Embryonic facial prominence (tissue), 1 donor: ENCODE results near the gene C19orf12.

Experiments
- DNase-seq: peaks from one replicate; pipeline ENCODE4 v3.0.0-alpha.2; 2016; ENCODE audit errors: extremely low spot score

C19orf12 gene

DNA sequence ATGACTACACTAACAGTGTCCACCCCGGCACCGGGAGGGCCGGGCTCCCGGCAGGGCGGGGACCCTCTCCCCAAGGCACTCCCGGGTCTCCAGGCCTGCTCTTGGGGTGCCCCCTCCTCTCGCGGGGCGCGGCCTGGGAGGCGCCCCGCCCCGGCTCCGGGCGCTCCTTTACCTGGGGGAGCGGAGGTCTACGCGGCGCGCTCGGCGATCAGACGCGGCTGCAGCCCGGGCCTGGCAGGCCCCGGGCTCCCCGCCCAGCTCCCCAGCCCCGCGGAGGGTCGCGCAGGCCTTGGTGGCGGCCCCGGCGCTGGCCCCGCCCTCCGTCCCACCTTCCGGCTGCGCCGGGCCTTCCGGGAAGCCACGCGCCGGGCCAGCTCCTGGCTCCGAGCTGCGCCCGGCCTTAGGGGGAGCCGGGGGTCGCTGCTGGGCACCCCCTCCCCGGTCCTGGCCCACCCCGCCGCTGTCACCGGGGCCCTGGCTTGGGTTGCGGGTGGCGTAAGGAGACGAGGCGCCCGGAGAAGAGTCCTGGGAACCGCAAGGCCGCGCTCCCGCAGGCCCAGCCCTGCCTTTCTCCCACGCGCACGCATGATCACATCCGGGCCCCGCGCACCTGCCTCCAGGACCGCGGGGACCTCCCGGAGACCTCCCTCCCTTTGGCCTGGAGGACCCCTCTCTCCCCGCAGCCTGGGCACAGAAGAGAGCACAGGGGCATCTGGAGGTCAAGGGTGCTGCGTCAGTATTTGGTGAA is at the start of gene C19orf12:
Gene C19orf12, minus strand, starts transcription at position 309 of the 748 bp plus-strand sequence. CDS start 6,848 bp downstream, outside the sequence.
- no peak for DNase-seq

DNA sequence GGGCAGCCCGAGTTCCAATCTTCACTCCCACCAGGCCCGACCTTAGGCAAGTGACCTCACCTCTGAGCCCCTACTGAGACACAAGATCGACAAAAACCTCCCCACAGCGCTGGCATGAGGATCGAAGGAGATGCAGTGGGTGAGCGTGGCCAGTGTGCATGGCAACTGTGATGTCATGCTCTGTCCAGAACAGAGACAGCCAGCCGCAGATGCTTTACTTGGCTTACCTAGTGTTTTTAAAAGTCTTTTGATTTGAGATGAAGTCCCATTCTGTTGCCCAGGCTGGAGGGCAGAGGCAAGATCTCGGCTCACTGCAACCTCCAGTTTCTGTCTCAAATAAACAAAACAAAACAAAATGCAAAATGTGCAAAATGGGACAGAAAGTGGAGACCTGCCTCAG is 49.3 kb upstream of the C19orf12 start:
- no peak for DNase-seq

DNA sequence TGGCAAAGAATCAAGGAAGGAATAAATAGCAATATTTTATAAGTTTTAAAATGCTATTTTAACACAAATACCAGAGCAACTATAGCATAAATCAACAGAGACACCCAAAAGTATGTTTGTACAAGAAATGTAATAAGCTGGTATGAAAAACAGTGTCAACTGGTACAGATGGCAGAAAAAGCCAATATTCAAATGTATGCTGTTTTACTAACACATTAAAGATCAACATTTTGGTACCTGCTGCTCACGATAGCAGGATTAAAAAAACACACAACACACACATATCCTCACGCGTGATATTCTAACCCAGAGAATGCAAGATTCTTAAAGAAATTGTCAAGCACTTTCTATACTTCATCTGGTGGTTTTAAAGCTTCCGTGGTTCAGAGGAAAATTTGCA is 48.1 kb upstream of the C19orf12 start:
- no peak for DNase-seq

DNA sequence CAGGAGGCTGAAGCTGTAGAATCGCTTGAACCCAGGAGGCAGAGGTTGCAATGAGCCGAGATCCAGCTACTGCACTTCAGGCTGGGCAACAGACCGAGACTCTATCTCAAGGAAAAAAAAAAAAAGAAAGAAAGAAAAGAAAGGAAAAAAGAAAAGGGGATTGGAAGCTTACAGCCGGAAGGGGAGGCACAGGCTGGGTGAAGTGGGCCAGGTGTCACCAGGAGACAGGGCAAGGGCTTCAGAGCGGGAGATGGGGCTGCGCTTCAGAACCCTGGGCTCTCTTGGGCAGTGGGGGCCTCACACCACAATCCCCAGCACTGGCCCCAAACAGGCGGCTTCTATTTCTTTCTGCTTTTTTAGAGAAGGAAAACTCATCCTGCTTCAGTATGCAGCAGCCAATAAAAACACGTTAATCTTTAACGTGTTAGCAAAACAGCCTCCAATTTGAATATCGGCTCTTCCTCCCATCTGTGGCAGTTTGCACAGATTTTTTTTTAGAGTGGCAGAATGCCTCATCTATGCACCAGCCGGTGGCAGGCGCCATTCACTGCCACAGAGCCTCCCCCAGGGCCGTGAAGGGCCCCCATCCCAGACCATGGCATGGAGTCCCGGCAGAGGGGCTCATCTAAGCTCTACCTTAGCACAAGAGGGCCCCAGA is 46.6 kb upstream of the C19orf12 start:
- no peak for DNase-seq

DNA sequence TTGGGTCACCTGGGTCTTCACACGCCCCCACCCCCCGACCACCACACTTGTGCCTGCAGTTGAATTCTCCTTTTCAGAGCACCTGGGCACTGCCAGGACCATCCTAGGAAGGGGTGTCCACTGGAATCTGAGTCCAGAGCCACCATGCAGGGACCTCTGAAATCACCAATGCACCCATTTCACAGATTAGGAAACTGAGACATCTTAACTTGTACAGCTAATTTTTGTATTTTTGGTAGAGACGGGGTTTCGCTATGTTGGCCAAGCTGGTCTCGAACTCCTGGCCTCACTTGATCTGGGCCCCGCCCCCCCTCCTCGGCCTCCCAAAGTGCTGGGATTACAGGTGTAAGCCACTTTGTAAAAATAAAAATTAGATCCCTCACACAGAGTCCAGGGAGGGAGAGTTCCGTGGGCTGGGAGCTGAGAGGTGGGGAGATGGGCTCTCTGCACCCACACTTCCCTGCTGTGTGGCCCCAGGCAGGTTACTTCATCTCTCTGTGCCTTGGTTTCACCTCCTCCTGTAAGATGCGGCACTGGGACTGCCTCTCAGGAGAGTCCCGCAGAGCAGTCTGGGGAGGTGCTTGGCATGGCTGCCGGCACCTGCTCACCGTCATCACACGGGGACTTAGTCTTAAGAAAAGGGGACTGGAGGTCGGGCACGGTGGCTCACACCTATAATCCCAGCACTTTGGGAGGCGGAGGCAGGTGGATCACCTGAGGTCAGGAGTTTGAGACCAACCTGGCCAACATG is 45.9 kb upstream of the C19orf12 start:
- no peak for DNase-seq

DNA sequence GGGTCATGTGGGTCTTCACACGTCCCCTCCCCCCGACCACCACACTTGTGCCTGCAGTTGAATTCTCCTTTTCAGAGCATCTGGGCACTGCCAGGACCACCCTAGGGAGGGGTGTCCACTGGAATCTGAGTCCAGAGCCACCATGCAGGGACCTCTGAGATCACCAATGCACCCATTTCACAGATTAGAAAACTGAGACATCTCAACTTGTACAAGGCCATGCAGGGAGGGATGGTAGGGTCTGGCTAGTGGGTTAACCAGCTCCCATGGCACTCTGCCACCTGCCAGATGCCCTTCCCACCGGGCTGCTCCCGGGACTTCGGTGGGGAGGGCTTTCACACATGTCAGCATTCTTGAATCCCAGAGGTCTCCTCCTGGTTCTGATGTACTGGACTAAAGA is 44.3 kb upstream of the C19orf12 start:
- no peak for DNase-seq

DNA sequence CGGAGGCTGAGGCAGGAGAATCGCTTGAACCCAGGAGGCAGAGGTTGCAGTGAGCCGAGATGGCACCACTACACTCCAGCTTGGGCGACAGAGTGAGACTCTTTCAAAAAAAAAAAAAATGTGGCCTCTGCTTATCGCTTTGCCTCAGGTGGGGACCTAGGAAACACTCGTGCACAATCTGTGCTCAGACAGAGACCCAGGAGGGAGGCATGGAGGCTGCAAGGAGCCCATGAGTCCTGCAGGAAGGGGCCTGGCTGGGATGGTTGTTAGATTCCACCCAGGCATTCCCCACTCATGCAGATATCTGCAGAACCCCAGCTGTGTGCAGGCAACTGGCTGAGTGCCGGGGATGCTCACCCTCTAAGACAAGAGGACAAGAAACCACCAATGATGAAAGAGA is 43.8 kb upstream of the C19orf12 start:
- DNase-seq = no peak

DNA sequence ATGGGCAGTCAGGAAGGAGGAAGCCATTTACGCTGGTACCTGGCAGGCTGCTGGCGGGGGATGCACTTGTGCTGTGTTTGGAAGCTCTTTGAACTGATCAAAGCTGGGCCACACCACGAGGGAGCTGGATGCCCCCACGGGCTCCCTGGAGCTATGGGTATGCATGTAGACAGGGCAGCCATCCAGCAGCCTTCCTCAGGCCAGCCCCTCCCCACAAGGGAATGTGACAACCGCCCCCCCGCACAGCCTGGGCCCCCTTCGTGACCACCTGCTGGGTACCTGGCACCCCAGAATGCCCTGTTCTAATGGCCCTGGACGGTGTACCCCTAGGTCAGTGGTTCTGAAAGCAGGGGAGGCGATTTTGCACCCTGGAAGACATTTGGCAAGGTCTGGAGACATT is 42.5 kb upstream of the C19orf12 start:
- no peak for DNase-seq

DNA sequence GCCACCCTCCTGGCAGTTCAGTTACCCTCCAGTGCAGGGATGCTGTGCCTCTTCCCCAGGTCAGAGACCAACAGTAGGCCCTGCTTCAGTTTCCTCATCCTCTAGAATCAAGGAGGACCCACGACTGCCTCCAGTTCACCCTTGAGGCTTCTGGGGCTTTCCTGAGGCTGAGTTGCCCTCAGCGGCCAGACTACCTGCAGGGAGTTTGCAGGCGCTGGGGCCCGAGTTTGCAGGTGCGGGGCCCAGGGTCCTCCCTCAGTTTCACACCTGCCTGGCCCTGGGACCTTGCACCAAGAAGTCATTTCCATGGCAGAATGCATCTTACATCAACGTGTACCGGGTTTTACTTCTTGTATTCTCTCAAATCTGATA is 38.9 kb upstream of the C19orf12 start:
- DNase-seq = no peak

DNA sequence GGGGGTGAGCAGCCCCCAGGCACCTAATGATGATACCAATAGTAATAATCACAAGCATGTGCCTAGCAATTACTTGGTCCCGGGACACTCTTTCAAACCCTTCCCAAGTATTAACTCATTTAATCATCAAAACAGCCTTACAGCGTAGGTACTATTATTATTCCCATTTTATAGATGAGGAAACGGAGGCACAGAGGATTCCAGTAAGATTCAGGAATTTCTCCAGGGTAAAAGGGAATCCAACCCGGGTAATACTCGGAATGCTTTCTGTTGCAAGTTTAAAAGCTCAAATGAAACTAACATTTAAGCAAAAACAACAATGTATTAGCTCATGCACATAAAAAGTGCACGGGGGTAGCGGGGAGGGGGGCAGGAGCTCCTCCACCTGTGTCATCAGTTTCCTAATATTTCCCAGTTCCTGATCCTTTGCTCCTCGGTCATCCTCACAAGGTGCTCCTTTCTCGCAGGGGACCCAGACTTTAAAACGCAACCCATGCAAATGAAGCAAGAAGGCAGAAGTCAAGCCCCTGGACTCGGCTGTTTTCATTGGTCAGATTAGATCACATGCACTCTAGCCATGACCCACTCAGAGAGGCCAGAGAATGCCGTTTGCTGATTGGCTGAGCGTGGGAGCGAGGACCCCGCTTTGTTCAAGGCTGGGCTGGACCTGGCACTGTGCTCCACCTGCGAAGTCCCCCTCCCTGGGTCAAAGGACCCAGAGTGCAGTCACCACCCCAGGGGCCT is 38.3 kb upstream of the C19orf12 start:
- no peak for DNase-seq

DNA sequence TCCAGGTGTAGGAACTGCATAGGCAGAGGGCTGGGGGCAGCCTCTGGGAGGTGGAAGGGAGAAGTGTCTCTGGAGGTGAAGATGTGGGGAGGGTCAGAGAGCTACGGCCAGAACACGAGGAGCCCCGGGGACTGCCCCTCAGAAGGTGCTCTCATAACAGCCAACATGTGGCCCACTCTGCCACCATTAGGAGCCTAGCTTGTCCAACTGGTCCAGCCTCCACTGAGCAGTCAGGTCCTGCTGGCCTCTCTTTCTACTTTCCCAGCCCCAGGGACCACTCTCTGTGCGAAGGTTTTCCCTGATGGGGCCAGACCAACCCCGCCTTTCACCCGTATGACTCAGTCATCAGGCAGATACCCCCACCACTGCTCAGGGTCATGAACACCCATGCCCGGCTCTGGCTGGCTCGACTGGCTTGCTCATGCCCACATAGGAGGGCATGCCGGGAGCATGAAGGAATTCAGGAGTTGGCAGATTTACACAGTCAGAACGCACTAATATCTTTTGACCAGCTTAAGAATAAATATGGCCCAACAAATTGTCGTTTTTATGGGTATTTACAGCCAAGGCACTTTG is 37.5 kb upstream of the C19orf12 start:
- no peak for DNase-seq

DNA sequence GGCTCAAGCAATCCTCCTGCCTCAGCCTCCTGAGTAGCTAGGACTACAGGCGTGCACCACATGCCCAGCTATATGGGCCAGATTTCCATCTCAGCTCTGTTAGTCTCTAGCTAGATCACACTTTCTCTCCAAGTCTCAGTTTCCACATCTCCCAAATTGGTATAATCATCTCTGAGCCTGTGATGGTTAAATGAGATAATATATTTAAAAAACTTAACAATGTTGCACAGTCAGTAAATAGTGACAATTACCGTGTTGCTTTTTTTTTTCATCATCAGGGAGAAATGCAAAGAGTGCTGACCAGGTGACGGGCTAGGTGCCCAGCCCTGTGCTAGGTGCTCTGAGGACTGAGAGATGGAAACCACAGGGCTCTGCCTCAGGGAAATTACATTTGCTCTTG is 36.9 kb upstream of the C19orf12 start:
- DNase-seq = no peak

DNA sequence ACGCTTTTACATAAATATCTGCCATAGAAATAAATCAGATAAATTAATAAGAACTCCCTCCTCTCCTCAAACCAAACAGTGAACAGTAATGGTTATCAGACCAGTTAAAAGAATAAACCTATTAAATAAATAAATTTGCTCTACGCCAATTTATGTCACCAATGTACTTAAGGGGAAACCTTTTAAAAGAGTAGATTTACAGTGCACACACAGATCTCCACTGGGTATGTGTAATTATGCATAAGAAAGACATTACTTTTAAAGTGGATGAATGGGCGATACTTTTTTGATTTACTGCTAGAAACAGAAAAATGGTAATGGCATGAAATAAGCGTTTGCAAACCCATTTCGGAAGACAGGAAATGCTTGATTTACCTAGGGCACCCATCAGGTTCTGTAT is 34.9 kb upstream of the C19orf12 start:
- no peak for DNase-seq

DNA sequence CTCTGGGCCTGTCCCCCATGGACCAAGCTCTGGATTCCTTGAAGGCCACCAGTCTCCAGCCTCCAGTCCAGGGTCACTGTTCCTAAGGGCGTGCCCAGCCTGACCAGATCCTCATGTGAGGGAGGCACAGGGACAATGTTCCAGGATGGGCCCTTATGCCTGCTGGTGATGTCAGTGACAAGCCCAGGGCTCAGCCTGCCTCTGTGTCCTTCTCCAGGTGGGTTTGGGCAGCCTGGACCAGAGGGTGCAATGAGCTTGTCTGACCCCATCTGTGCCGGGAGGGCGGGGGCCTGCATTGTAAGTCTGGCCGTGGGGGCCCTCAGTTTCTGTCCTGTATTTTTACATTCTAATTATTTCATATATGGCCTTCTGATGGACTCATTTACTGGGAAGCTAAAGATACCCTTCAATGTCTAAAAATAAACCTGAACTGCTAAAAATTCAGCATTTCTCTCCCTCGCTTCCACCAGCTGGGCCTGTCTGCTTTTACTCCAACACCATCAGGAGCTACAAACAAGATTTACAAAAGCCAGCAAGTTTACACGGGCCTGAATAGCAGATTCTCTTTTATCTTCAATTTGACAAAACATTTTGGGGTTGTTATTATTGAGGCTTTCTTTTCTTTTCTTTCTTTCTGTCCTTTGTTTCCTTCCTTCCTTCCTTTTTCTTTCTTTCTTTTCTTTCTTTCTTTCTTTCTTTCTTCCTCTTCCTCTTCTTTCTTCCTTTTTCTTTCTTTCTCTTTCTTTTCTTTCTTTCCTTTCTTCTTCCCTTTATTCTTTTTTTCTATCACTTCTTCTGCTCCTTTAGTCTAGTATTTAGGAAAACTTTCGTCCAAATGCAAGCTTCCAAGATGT is 34.2 kb upstream of the C19orf12 start:
- no peak for DNase-seq

DNA sequence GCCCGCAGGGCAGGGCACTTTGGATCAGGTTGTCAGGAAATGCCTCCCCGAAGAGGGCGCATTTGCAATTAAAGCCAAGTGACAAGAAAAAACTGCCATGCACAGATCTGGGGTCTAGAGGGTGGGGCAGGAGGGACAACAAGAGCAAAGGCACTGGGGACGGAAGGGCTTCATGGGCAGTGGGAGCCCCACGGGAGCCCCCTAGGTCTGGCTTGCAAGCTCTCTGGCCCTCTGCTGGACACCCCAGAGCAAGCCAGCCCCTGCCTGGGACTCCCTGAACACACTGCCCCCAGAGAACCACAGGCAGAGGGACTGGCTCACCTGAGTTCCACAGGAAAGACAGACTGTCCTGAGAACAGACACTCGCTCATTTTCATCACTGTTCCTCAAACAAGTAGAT is 30.2 kb upstream of the C19orf12 start:
- DNase-seq = no peak

DNA sequence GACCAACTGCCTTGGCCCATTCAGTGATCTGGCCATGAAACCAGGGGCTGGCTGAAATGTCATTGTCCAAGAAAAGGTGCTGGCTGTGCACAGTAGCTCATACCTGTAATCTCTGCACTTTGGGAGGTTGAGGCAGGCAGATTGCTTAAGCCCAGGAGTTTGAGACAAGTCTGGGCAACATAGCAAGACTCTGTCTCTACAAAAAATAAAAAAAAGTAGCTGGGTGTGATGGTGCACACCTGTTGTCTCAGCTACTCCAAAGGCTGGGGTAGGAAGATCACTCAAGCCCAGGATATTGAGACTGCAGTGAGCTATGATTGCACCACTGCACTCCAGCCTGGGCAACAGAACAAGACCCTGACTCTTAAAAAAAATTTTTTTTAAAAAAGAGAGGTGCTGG is 28.6 kb upstream of the C19orf12 start:
- DNase-seq = no peak

DNA sequence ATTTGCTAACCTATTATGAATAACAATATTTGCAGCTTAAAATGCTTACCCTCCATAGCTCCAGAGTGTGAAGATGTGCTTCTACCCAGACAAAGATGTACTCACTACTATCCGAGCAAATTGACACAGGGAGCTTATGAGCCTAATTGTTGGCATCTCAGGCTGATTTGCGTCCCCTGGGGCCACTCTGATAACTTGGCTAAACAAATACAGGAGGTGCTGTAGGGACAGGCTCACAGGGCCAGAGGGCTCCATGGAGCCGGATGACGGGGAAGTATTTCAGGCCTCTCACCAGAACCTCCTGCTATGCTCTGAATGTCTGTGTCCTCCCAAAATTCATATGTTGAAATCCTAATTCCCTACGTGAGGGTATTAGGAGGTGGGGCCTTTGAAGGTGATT is 26.7 kb upstream of the C19orf12 start:
- DNase-seq = no peak

DNA sequence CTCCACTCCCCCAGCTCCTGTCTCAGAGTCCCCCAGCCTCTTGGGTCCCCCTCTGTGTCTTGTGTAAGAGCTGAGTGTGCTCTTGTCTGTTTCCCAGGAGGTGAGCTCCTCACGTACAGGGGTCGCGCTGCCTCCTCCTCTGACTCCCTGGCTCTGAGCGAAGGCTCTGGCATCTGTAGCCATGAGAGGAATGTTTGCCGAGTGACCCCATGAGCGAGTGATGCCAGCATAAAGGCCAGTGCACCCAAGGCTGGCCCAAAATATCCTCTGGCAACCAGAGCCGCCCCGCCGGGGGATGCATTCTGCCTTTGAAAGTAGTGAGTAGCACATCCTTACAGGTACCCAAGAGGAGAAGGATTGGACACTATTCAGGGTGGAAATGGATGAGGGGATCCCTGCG is 26.2 kb upstream of the C19orf12 start:
- no peak for DNase-seq

DNA sequence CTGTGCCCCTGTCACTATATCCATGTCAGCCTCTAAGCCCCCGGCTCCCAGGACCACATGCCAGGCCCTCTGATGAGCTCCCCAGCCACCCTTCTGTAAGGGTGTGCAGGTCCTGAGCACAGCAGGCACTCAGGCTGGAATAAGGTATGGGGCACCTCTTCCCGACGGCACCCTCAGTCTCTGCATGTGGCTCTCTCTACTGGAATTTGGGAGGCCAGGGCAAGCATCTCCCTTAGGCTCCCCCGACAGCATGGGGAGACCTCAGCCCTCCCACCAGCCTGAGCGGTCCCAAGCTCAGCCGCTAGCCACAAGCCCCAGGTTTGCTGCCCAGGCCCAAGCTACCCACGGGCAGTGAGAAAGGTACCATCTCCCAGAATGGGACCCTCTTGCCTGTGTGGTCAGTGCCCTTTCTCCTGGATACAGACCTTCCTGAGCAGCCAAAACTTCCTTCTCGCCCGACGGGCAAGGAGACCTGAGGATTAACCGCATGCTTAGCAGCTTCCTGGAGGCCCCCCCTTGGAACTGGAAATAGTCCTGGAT is 22.5 kb upstream of the C19orf12 start:
- no peak for DNase-seq

DNA sequence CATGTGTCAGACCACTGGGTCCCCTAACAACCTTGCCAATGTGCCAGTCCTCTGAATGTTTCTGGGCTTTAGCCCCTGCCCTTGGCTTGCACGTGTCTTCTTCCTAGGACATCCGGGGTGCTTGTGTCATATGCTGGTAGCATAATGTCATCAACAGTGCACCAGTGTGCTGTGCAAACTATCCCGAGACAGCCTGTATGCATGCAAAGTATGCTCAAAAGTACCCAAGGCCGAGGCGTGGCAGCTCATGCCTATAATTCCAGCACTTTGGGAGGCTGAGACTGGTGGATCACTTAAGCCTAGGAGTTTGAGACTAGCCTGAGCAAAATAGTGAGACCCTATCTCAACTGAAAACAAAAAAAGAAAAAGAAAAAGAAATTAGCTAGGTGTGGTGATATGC is 20.8 kb upstream of the C19orf12 start:
- no peak for DNase-seq
